Measurements from ENCODE around the gene COQ8B.

The COQ8B gene

GRCh38 chr19:40693150-40693788 lies 23.4 kb downstream of the COQ8B start:
- no peak overlapping the region for H3K4me3 ChIP-seq (ENCODE audit: low read length in 2 of 2)
- peaks cover 9 to 20% of the 10 kb centered on the region in 2 donors for H3K4me1 ChIP-seq (ENCODE audit: control insufficient read depth in 2 of 2, insufficient read depth in 2 of 2, low read length in 2 of 2)
- H3K9ac ChIP-seq (ENCODE audit: low read depth in 1 of 2, low read length in 2 of 2) = no peak overlapping the region
- no peak overlapping the region for H3K27ac ChIP-seq (ENCODE audit: low read depth in 2 of 2, low read length in 2 of 2)
- H3K36me3 ChIP-seq (ENCODE audit: control insufficient read depth in 2 of 2, insufficient read depth in 2 of 2, low read length in 2 of 2) = peaks cover 13 to 14% of the 10 kb centered on the region in 2 donors
- no peaks in the 10 kb centered on the region for H3K9me3 ChIP-seq (ENCODE audit: control insufficient read depth in 2 of 2, low read length in 2 of 2)
- H3K27me3 ChIP-seq (ENCODE audit: control insufficient read depth in 2 of 2, insufficient read depth in 2 of 2, low read length in 2 of 2) = no peaks in the 10 kb centered on the region

DNA sequence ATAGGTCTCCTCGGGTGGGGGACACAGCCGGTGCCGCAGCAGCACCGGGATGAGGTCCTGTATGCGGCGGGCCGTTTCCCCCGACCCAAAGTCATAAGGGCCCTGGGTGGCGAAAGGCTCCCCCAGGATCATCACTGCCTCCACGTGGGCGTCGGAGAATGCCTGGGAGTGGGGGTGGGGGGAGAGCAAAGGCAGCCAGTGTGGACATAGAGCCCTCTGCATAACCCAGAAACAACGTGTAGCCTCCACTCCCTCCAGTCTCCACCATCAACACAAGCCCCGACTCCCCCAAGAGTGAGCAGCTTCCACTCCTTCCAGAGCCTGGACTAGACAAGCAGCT lies 24.5 kb downstream of the COQ8B start:
- no peak overlapping the region for H3K27ac ChIP-seq (ENCODE audit: low read depth in 2 of 2, low read length in 2 of 2)

DNA sequence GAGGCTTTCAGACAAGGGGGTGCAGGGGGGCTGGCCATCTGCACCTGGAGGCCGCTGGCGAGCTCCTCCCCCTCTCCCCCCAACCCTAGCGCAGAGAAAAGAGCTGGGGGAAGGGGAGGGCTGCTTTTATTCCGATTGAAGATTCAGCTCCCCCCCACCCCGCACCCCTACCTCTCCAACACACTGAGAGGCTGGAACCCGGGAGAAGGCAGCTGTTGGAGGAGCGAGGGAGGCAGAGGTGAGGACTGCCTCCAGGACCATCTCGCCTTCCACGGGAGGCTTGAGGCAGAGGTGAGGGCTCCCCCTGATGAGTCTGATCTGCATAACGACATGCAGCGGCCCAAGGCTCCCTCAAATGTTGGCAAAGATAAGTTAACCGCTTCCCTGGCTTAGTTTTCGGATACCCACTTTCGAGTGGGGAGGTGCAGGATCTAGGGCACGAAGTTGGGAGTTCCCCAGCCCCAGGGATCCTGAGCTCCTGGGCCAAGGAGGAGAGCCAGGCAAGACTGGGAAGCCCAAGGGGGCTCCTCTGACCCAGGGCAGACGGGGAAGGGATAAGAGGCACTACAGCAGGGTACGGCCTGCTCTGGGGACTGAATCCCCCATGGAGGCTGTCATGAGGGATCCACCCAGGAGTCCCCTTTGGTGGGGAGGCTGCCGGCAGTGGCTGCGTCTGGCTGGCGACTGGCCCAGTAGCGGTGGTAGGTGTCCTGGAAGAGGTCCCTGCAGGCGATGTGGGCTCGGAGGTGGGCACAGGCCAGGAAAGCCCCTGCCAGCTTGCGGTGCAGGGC lies 25.1 kb downstream of the COQ8B start:
- no peaks in the 10 kb centered on the region for H3K9me3 ChIP-seq (ENCODE audit: control insufficient read depth in 2 of 2, low read length in 2 of 2)
- no peaks in the 10 kb centered on the region for H3K27me3 ChIP-seq (ENCODE audit: control insufficient read depth in 2 of 2, insufficient read depth in 2 of 2, low read length in 2 of 2)
- H3K27ac ChIP-seq (ENCODE audit: low read depth in 2 of 2, low read length in 2 of 2) = peak overlapping the region; percentile 63 to 79
- peaks cover 13 to 18% of the 10 kb centered on the region in 2 donors for H3K36me3 ChIP-seq (ENCODE audit: control insufficient read depth in 2 of 2, insufficient read depth in 2 of 2, low read length in 2 of 2)
- peaks cover 20 to 32% of the 10 kb centered on the region in 2 donors for H3K4me1 ChIP-seq (ENCODE audit: control insufficient read depth in 2 of 2, insufficient read depth in 2 of 2, low read length in 2 of 2)
- H3K4me3 ChIP-seq (ENCODE audit: low read length in 2 of 2) = no peak overlapping the region
- peak overlapping the region in 1 of 2 donors; percentile 72 for H3K9ac ChIP-seq (ENCODE audit: low read depth in 1 of 2, low read length in 2 of 2)

More for the DNA sequence above, 24.5 kb downstream of the COQ8B start:
- Histone ChIP-seq H3K4me3 (ENCODE audit: low read length in 2 of 2) (no peak overlapping the region), H3K36me3 (ENCODE audit: control insufficient read depth in 2 of 2, insufficient read depth in 2 of 2, low read length in 2 of 2) (peaks cover 13 to 18% of the 10 kb centered on the region in 2 donors), H3K4me1 (ENCODE audit: control insufficient read depth in 2 of 2, insufficient read depth in 2 of 2, low read length in 2 of 2) (peaks cover 19 to 30% of the 10 kb centered on the region in 2 donors), H3K27me3 (ENCODE audit: control insufficient read depth in 2 of 2, insufficient read depth in 2 of 2, low read length in 2 of 2) (no peaks in the 10 kb centered on the region), H3K9ac (ENCODE audit: low read depth in 1 of 2, low read length in 2 of 2) (no peak overlapping the region), H3K9me3 (ENCODE audit: control insufficient read depth in 2 of 2, low read length in 2 of 2) (no peaks in the 10 kb centered on the region)

DNA sequence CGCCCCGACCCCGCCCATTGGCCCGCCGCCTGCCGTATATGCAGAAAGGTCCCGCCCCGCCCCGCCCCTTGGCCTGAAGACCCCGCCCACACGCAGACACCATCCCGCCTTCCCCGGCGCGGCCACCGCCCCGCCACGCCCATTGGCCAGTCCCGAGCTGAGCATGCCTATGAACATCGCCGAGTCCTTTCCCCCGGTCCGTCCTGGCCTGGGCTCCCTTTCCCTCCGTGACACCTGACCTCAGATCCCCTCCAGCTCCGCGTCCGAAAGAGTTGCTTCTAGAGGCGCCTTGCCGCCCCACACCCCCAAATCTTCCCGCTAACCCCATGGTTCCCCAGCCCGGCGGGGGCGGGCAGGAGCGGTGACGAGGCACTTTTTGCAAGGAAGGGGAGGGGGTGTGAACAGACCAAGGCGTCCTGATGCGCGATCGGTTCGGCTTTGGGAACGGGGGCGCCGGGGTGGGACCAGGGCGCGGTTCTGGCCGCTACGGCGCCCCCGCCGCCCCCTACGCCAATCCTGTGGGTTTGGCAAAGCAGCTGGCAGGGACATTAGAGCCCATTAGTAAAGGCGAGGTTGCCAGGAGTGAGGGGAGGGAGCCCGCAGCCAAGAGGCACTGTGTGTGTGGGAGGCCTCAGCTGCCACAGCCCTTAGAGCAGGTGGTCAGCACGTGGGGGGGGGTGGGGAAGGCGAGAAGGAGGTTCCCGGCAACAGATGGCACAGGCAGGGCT lies 25.8 kb downstream of the COQ8B start:
- peaks cover 20 to 32% of the 10 kb centered on the region in 2 donors for H3K4me1 ChIP-seq (ENCODE audit: control insufficient read depth in 2 of 2, insufficient read depth in 2 of 2, low read length in 2 of 2)
- peak overlapping the region; percentile 65 to 70 for H3K4me3 ChIP-seq (ENCODE audit: low read length in 2 of 2)
- H3K27me3 ChIP-seq (ENCODE audit: control insufficient read depth in 2 of 2, insufficient read depth in 2 of 2, low read length in 2 of 2) = no peaks in the 10 kb centered on the region
- H3K27ac ChIP-seq (ENCODE audit: low read depth in 2 of 2, low read length in 2 of 2) = peak overlapping the region; percentile 63 to 79
- H3K9ac ChIP-seq (ENCODE audit: low read depth in 1 of 2, low read length in 2 of 2) = peak overlapping the region in 1 of 2 donors; percentile 72
- H3K9me3 ChIP-seq (ENCODE audit: control insufficient read depth in 2 of 2, low read length in 2 of 2) = no peaks in the 10 kb centered on the region
- peaks cover 11 to 20% of the 10 kb centered on the region in 2 donors for H3K36me3 ChIP-seq (ENCODE audit: control insufficient read depth in 2 of 2, insufficient read depth in 2 of 2, low read length in 2 of 2)

- H3K4me3 ChIP-seq (ENCODE audit: low read length in 2 of 2) = peak within 1 kb of the TSS; percentile 65 to 74
- H3K9ac ChIP-seq (ENCODE audit: low read depth in 1 of 2, low read length in 2 of 2) = peak within 1 kb of the TSS; percentile 58 to 72
- H3K9me3 ChIP-seq (ENCODE audit: control insufficient read depth in 2 of 2, low read length in 2 of 2) = no peaks in the 10 kb centered on the region
- H3K27me3 ChIP-seq (ENCODE audit: control insufficient read depth in 2 of 2, insufficient read depth in 2 of 2, low read length in 2 of 2) = no peaks in the 10 kb centered on the region
- H3K4me1 ChIP-seq (ENCODE audit: control insufficient read depth in 2 of 2, insufficient read depth in 2 of 2, low read length in 2 of 2) = peaks cover 20 to 37% of the 10 kb centered on the region in 2 donors
- H3K27ac ChIP-seq (ENCODE audit: low read depth in 2 of 2, low read length in 2 of 2) = peak within 1 kb of the TSS; percentile 63 to 79
- peaks cover 11 to 22% of the 10 kb centered on the region in 2 donors for H3K36me3 ChIP-seq (ENCODE audit: control insufficient read depth in 2 of 2, insufficient read depth in 2 of 2, low read length in 2 of 2)
Observed at GRCh38 chr19:40690050-40690692, 26.5 kb downstream of the COQ8B start, which contains the start of gene NUMBL. Gene NUMBL (minus strand): TSS chr19:40690651. CDS start chr19:40690483, 168 bp downstream.

DNA sequence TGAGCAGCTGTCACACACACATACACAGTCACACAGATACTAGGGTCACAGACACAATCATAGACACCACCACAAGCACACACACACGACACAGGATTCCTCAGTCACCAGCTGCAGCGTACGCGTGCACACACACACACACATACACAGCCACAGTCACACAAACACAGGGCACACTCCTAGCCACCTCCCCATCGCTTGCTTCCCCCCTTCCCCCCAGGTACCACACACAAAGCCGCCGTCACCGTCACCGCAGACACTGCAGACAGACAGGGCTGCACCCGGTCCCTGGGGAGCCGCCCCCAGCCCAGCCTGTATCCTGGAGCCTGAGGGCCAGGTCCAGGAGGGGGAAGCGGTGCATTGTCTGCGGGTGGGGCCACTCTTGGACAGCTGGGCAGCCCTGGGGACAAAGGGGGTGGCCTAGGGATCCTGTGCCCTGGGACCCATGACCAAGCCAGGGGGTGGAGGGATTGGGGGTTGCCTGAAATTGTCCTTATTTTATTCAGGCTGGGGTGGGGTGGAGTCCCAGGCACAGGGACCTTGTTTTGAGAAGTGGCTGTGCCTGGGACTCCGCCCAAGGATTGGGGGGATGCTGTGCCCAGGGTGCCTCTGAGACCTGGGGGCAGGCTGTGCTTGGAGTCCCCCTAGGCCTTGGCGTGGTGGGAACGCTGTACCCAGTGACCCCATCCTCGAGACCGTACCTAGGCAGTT lies 27.2 kb downstream of the COQ8B start:
- H3K4me1 ChIP-seq (ENCODE audit: control insufficient read depth in 2 of 2, insufficient read depth in 2 of 2, low read length in 2 of 2) = peaks cover 20 to 37% of the 10 kb centered on the region in 2 donors

DNA sequence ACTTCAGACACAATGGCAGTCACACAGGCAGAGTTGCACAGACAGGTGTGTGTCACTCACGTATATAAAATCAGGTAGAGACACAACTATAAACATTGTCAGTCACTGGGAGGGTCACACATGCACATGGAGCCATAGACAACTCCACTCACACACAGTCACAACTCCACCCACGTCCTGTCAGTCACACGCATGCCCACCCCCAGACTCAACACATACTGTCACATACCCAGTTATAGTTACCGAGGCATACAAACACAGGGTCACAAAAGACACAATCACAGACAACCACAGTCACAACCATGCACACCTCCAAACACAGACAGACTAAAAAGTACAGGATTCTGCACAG lies 27.7 kb downstream of the COQ8B start:
- Histone ChIP-seq H3K9me3 (ENCODE audit: control insufficient read depth in 2 of 2, low read length in 2 of 2) (no peaks in the 10 kb centered on the region), H3K4me1 (ENCODE audit: control insufficient read depth in 2 of 2, insufficient read depth in 2 of 2, low read length in 2 of 2) (peaks cover 20 to 37% of the 10 kb centered on the region in 2 donors), H3K27ac (ENCODE audit: low read depth in 2 of 2, low read length in 2 of 2) (peak overlapping the region in 1 of 2 donors; percentile 68), H3K4me3 (ENCODE audit: low read length in 2 of 2) (peak overlapping the region; percentile 65 to 74), H3K36me3 (ENCODE audit: control insufficient read depth in 2 of 2, insufficient read depth in 2 of 2, low read length in 2 of 2) (peaks cover 11 to 17% of the 10 kb centered on the region in 2 donors), H3K9ac (ENCODE audit: low read depth in 1 of 2, low read length in 2 of 2) (peak overlapping the region in 1 of 2 donors; percentile 55), H3K27me3 (ENCODE audit: control insufficient read depth in 2 of 2, insufficient read depth in 2 of 2, low read length in 2 of 2) (no peaks in the 10 kb centered on the region)

More for the DNA sequence above, 27.2 kb downstream of the COQ8B start:
- H3K9ac ChIP-seq (ENCODE audit: low read depth in 1 of 2, low read length in 2 of 2) = peak overlapping the region; percentile 55 to 58
- no peaks in the 10 kb centered on the region for H3K9me3 ChIP-seq (ENCODE audit: control insufficient read depth in 2 of 2, low read length in 2 of 2)
- no peaks in the 10 kb centered on the region for H3K27me3 ChIP-seq (ENCODE audit: control insufficient read depth in 2 of 2, insufficient read depth in 2 of 2, low read length in 2 of 2)
- H3K4me3 ChIP-seq (ENCODE audit: low read length in 2 of 2) = peak overlapping the region; percentile 65 to 74
- H3K27ac ChIP-seq (ENCODE audit: low read depth in 2 of 2, low read length in 2 of 2) = peak overlapping the region; percentile 42 to 68
- peaks cover 11 to 21% of the 10 kb centered on the region in 2 donors for H3K36me3 ChIP-seq (ENCODE audit: control insufficient read depth in 2 of 2, insufficient read depth in 2 of 2, low read length in 2 of 2)

- peak overlapping the region in 1 of 2 donors; percentile 61 for H3K27ac ChIP-seq (ENCODE audit: low read depth in 2 of 2, low read length in 2 of 2)
- H3K27me3 ChIP-seq (ENCODE audit: control insufficient read depth in 2 of 2, insufficient read depth in 2 of 2, low read length in 2 of 2) = no peaks in the 10 kb centered on the region
- peaks cover 20 to 37% of the 10 kb centered on the region in 2 donors for H3K4me1 ChIP-seq (ENCODE audit: control insufficient read depth in 2 of 2, insufficient read depth in 2 of 2, low read length in 2 of 2)
- no peaks in the 10 kb centered on the region for H3K9me3 ChIP-seq (ENCODE audit: control insufficient read depth in 2 of 2, low read length in 2 of 2)
- H3K36me3 ChIP-seq (ENCODE audit: control insufficient read depth in 2 of 2, insufficient read depth in 2 of 2, low read length in 2 of 2) = peaks cover 11 to 19% of the 10 kb centered on the region in 2 donors
- peak overlapping the region in 1 of 2 donors; percentile 1 for H3K9ac ChIP-seq (ENCODE audit: low read depth in 1 of 2, low read length in 2 of 2)
- H3K4me3 ChIP-seq (ENCODE audit: low read length in 2 of 2) = peak overlapping the region in 1 of 2 donors; percentile 74
Observed at GRCh38 chr19:40688309-40688708, 28.4 kb downstream of the COQ8B start.

DNA sequence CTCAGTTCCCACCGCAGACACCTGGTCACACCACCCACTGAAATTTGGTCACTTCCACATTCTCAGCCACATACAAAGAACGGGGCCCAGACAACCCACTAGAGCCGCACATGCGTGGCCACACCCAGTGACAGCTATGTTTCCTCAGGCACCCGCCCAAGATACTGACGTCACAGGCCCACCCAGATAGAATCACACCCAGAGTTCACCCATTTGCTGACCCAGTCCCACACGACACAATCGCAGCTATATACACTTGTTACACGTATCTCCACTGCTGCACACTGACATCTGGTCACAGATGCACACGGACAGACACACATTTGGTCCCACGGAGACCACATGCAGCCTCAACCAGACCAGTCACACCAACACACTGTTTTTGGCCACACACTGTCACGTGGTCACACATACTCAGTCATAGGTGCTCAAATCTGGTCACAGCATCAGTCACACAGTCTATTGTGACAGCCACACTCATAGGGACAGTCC lies 29.1 kb downstream of the COQ8B start:
- Histone ChIP-seq H3K4me1 (ENCODE audit: control insufficient read depth in 2 of 2, insufficient read depth in 2 of 2, low read length in 2 of 2) (peaks cover 20 to 37% of the 10 kb centered on the region in 2 donors), H3K9ac (ENCODE audit: low read depth in 1 of 2, low read length in 2 of 2) (peak overlapping the region; percentile 1 to 9), H3K4me3 (ENCODE audit: low read length in 2 of 2) (peak overlapping the region in 1 of 2 donors; percentile 74), H3K36me3 (ENCODE audit: control insufficient read depth in 2 of 2, insufficient read depth in 2 of 2, low read length in 2 of 2) (peaks cover 11 to 19% of the 10 kb centered on the region in 2 donors), H3K27me3 (ENCODE audit: control insufficient read depth in 2 of 2, insufficient read depth in 2 of 2, low read length in 2 of 2) (no peaks in the 10 kb centered on the region), H3K9me3 (ENCODE audit: control insufficient read depth in 2 of 2, low read length in 2 of 2) (no peaks in the 10 kb centered on the region), H3K27ac (ENCODE audit: low read depth in 2 of 2, low read length in 2 of 2) (peak overlapping the region; percentile 56 to 61)
